GM18517 (cell line): ENCODE data around the gene PDP2.

Experiments used
- ATAC-seq: cut with Tn5 transposase; IDR thresholded peaks from one replicate; pipeline ENCODE4 v1.9.1; 2021; ENCODE audit warnings: mild to moderate bottlenecking, moderate library complexity; ENCODE audit not compliant: unreplicated experiment

PDP2 gene

DNA sequence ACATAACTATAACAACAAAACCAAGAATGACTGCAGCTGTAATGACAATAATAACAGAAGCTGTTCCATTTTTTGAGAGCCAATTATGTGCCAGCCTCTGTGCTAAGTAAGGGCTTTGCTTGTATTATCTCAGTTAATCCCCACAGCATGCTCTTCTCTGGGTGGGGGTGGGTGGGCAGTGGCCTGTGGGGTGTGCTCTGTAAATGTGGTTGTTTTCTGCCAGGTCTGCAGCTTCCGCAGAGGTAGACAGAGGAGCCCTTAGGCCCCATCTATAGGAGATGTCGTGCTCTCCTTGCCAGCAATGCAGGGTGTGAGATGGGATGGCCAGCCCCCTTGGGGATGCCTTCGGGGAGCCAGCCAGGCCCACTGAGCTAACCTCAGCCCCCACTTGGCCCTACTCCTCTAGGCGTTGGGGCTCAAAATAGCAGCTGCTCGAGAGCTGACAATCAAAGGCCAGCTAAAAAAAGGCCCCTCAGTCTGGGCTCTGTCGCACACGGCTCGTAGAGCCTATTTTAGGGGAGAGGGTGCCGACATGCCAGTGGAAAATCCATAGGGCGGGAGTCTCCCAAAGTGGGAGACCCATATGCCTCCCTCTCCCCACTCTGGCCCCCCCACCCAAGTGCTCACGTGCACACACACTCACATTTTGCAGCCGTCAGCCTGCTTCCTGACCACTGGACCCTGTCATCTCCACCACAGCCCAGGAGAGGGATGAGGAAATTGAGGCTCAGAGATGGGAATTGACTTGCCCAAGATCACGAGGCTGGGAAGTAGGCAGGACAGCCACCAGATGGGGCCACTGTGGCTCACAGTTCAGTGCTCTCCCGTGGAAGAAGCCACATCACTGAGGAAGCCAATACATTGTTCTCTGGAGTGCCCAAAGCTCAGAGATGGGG is 22.6 kb downstream of the PDP2 start:
- ATAC-seq = no peak

GRCh38 chr16:66903544-66904427 is 23.5 kb downstream of the PDP2 start:
- ATAC-seq = no peak

DNA sequence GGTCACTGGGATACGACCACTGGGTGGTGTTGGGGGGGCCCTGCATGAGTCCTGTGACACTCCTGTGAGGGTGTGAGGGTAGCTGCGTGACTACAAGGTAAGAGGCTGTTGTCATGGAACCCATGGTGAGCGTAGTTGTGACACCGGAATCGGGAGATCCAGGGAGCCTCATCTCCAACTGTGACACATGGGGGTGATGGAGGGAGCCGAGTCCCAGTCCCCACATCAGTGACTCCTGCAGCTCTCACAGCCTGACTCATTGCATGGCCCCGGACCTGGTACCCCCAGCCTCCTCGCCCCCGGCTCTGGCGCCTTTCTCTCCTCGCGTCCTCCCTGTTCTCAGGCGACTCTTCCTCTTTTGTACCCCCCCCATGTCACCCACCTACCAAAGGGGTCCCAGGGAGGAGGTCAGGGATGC is 24.1 kb downstream of the PDP2 start:
- ATAC-seq = no peak

DNA sequence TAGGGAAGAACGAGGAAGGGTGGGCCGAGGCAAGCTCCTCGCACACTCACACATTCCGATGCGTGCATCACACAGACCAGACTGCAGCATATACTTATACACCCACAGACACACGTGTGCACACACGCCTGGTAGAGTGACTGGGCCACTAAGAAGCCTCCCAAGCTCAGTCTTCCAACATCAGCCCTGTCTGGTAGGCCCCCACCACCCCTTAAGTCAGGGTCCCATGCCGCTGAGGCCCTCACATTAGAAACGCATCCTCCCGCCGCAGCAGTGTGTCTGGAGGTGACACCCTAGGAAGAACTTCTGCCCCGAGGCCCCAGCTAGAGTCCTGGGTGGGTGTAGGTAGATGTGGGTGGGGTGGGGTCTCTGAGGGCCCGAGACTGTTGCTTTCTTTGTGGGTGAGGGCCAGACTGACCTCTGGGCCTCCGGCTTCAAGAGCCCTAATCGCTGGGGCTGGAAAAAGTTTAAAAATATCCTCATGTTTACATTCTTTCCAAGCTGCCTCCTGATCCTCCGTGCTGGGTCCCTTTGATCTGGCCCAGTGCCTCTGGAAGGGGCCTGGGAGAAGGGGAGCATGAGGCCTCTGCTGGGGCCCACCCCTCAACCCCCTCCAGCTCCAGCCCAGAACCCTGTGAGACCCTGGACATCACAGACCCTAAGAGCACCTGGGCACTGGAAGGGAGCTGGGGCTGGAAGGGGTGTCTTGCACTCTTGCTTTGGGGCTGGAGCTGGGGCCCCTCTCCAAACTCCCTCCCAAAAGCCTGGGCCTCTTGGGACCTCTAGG is 24.7 kb downstream of the PDP2 start:
- no peak for ATAC-seq

GRCh38 chr16:66905633-66906539 is 25.6 kb downstream of the PDP2 start:
- no peak for ATAC-seq

- ATAC-seq = no peak
Observed at GRCh38 chr16:66906916-66907836, 26.9 kb downstream of the PDP2 start.

DNA sequence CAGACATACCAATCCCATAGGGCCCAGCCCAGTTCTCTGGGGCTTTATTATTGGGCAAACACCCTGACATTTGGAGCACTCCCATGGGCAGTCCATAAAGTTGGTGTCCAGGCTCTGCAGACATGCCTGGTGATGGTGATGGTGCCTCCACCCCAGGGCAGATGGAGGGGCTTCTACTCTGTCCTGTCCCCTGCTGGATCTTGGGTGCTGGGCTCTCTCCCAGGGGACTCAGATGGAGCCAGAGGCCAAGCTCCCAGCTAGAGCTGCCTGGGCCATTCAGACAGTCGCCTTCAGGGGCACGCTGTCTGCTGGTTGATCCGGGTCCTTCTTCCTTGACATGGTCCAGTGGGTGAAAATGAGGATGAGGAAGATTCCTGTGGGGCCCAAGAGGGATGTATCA is 27.8 kb downstream of the PDP2 start:
- ATAC-seq = no peak

DNA sequence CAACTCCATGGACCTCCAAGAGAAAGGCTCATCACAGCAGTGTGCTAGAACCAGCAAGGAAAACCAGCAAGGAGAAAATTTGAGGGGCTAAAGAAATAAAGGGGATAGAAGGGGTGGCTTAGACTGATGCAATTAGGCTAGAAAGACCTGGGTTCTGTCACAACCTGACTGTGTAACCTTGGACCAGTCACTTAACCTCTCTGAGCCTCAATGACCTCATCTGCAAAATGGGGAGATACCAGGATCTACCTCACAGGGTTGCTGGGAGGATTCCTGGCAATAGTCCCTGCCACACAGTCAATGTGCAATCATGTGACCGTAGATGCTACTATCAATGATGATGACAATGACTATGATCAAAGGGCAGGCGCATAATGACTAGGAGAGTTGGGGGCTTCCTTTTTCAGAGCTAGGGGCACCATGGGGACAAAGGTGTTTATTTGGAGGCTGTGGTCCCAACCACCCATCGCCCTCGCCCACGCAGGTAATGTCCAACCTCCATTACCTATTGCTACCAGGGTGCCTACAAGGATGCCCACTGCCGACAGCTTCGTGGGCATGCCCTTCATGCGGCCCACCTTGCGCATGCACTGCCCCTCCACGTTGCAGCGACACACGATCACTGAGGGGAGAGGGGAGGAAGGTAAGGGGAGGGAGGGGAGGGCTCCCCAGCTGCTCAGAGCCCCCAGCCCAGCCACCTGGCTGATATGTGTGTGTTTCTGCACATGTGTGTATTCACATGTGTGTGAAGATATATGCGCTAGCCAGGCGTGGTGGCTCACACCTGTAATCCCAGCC is 28.6 kb downstream of the PDP2 start:
- no peak for ATAC-seq

- ATAC-seq = no peak
Observed at GRCh38 chr16:66910175-66910940, 30.0 kb downstream of the PDP2 start.

GRCh38 chr16:66911112-66911511 is 30.8 kb downstream of the PDP2 start:
- no peak for ATAC-seq

DNA sequence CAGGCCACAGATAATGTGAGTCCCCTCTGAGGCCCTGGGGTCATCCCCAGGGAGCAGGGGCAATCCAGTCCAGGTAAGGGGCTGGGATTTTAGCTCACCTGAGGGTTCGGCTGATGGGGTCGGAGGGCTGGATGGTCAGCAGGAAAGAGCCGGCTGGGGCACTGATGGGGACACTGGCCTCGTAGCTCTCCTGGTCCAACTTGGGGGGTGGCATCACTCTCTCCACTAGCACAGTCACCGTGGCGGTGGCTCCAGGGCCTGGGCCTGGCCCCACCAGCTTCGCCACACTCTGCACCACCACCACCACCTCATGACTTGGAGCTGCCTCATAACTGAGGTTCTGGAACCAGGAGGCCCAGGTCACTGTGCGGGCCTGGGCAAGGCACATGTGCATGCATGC is 31.5 kb downstream of the PDP2 start:
- no peak for ATAC-seq

- no peak for ATAC-seq
Observed at GRCh38 chr16:66913081-66913480, 32.8 kb downstream of the PDP2 start.

DNA sequence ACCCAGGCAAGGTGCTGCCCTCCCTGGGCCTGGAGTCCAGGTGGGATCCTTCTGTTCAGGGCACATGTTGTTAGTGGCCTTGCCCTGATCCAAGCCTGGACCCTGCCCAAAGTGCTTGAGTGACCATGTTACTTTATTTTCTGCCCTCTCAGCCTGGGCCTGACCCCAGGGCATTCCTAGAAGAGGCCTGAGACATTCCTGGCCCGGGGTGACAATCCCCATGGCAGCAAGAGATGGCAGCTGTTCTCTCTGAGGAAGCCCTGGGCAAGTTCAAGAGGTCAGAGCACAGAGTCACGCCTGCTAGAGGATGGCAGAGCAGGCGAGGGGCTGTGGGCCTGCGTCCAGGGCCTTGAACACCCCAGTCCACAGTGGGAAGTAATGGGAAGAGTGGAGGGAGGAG is 33.4 kb downstream of the PDP2 start:
- no peak for ATAC-seq

DNA sequence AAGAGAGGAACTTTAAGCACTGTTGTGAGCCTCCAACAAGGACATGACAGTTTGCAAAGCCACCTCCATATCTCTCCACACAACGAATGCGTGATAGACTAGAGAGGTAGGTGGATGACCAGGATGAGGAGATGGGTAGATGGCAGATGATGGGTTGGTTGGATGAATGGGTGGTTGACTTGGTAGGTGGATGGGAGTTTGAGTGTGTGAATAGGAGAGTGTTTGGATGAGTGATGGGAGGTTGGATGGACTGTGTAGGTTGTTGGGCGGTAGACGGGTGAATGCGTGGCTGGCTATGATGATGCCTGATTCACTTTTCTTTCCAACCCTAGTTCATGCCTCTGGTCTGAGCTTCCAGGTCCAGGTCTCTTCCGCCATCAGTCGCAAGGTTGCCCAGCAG is 34.2 kb downstream of the PDP2 start:
- no peak for ATAC-seq

DNA sequence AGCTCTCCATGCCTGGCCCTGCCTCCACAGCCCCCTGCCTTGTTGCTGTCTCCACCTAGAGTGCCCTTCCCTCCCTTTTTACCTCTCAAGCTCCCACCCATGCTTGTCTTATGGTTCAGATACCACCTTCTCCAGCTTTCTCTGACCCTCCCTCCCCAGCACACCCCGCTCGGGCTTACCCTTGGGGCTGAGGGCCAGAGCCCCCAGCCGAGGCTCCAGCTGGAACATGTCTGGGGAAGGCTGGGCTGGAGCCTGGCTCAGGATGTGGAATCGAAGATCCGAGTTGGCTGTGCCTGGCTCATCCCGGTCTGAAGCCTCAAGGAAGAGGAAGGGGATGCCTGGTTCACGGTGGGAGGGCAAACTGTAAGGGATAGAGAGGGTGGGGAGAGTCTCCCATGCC is 34.7 kb downstream of the PDP2 start:
- no peak for ATAC-seq

GRCh38 chr16:66916518-66916917 is 36.2 kb downstream of the PDP2 start:
- ATAC-seq = no peak

- ATAC-seq = no peak
Observed at GRCh38 chr16:66917741-66918140, 37.4 kb downstream of the PDP2 start.
